ENCODE data around the gene SLC39A11. TPM values are rescaled to one million over a fixed set of nuclear protein-coding genes. Genes with fewer than 3 reads are reported as not detected.

The SLC39A11 gene
- total RNA-seq, 2 experiments from 2014 or later, result 25.6 to 51.5 TPM

GRCh38 chr17:72984145-72984925 lies 108.2 kb downstream of the SLC39A11 start:
- no peaks in the 10 kb centered on the region for H3K79me2 ChIP-seq (ENCODE audit: insufficient read depth, low read depth, low read length)
- H2AFZ ChIP-seq (ENCODE audit: low read length), result no peak overlapping the region
- POLR2A ChIA-PET, result interaction anchor here (0.9 to 2.8 kb wide), 2 partner anchors 34 to 257 kb away, joined by 3 to 10 read pairs; no protein-coding TSS in a partner anchor
- no peak overlapping the region for H3K4me3 ChIP-seq (ENCODE audit: low read depth, low read length, poor library complexity, severe bottlenecking)
- no peak overlapping the region for H3K27ac ChIP-seq (ENCODE audit: low read depth, low read length, poor library complexity, severe bottlenecking)
- TF ChIP-seq EZH2phosphoT487 (IDR thresholded peaks at IDR 0.05; ENCODE audit: borderline replicate concordance, low read depth, low read length), result no peak
- TF ChIP-seq CTCF (conservative IDR thresholded peaks at IDR 0.05; ENCODE audit: low read length), result no peak
- BruUV-seq (replicated peaks), result no TSS peak
- H3K36me3 ChIP-seq (ENCODE audit: insufficient read depth, low read length), result no peaks in the 10 kb centered on the region
- CTCF ChIA-PET (ENCODE audit: unreplicated experiment), result interaction anchor here (2.7 kb wide), 1 partner anchor 257 kb away, joined by 9 read pairs; no protein-coding TSS in a partner anchor
- intact Hi-C loops (cut with micrococcal nuclease; ENCODE audit: unreplicated experiment), result loop anchor here (10.0 kb wide), 1 partner anchor 380 kb away; no protein-coding TSS in a partner anchor
- H4K20me1 ChIP-seq (ENCODE audit: insufficient read depth, low read length), result no peaks in the 10 kb centered on the region
- no peaks in the 10 kb centered on the region for H3K4me1 ChIP-seq (ENCODE audit: insufficient read depth, low read length, poor library complexity, severe bottlenecking)
- no peaks in the 10 kb centered on the region for H3K9me2 ChIP-seq (ENCODE audit: insufficient read depth, low read length)
- H3K4me2 ChIP-seq (ENCODE audit: low read length), result no peak overlapping the region
- no peaks in the 10 kb centered on the region for H3K9me3 ChIP-seq (ENCODE audit: low read length)
- no peak for DNase-seq (ENCODE audit: low spot score)

GRCh38 chr17:72982680-72983079 lies 109.8 kb downstream of the SLC39A11 start:
- H3K4me3 ChIP-seq (ENCODE audit: low read depth, low read length, poor library complexity, severe bottlenecking), result no peak overlapping the region
- intact Hi-C loops (cut with micrococcal nuclease; ENCODE audit: unreplicated experiment), result loop anchor here (10.0 kb wide), 1 partner anchor 382 kb away; no protein-coding TSS in a partner anchor
- ChIA-PET POLR2A (interaction anchor here (0.7 kb wide), 1 partner anchor 93 kb away, joined by 4 read pairs; no protein-coding TSS in a partner anchor), CTCF (ENCODE audit: unreplicated experiment) (no interaction called here)
- H3K79me2 ChIP-seq (ENCODE audit: insufficient read depth, low read depth, low read length), result no peaks in the 10 kb centered on the region
- H3K9me3 ChIP-seq (ENCODE audit: low read length), result no peaks in the 10 kb centered on the region
- no peak overlapping the region for H3K27ac ChIP-seq (ENCODE audit: low read depth, low read length, poor library complexity, severe bottlenecking)
- DNase-seq (ENCODE audit: low spot score), result no peak
- H2AFZ ChIP-seq (ENCODE audit: low read length), result no peak overlapping the region
- H3K36me3 ChIP-seq (ENCODE audit: insufficient read depth, low read length), result no peaks in the 10 kb centered on the region
- no peaks in the 10 kb centered on the region for H3K4me1 ChIP-seq (ENCODE audit: insufficient read depth, low read length, poor library complexity, severe bottlenecking)
- no peaks in the 10 kb centered on the region for H3K9me2 ChIP-seq (ENCODE audit: insufficient read depth, low read length)
- no peaks in the 10 kb centered on the region for H4K20me1 ChIP-seq (ENCODE audit: insufficient read depth, low read length)
- no TSS peak for BruUV-seq (replicated peaks)
- TF ChIP-seq CTCF (conservative IDR thresholded peaks at IDR 0.05; ENCODE audit: low read length) (no peak), EZH2phosphoT487 (IDR thresholded peaks at IDR 0.05; ENCODE audit: borderline replicate concordance, low read depth, low read length) (no peak)
- no peak overlapping the region for H3K4me2 ChIP-seq (ENCODE audit: low read length)

All from OCI-LY7 (cell line).